ENCODE measurements around the gene CCDC40. TPM values are rescaled to one million over a fixed set of nuclear protein-coding genes. Genes with fewer than 3 reads are reported as not detected.

The CCDC40 gene
- total RNA-seq, 2 donors from 2014 or later, result 11.8 to 19.7 TPM

GRCh38 chr17:80103449-80104085 is 67.1 kb downstream of the CCDC40 start:
- no peaks in the 10 kb centered on the region for H3K36me3 ChIP-seq
- H3K4me3 ChIP-seq, result no peak overlapping the region
- WGBS, result 87% methylated on average over 19 of the region's 19 CpGs
- TF ChIP-seq, protein P1, sequence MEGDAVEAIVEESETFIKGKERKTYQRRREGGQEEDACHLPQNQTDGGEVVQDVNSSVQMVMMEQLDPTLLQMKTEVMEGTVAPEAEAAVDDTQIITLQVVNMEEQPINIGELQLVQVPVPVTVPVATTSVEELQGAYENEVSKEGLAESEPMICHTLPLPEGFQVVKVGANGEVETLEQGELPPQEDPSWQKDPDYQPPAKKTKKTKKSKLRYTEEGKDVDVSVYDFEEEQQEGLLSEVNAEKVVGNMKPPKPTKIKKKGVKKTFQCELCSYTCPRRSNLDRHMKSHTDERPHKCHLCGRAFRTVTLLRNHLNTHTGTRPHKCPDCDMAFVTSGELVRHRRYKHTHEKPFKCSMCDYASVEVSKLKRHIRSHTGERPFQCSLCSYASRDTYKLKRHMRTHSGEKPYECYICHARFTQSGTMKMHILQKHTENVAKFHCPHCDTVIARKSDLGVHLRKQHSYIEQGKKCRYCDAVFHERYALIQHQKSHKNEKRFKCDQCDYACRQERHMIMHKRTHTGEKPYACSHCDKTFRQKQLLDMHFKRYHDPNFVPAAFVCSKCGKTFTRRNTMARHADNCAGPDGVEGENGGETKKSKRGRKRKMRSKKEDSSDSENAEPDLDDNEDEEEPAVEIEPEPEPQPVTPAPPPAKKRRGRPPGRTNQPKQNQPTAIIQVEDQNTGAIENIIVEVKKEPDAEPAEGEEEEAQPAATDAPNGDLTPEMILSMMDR (IDR thresholded peaks at IDR 0.05), result no peak
- TF ChIP-seq POLR2AphosphoS5 (IDR thresholded peaks at IDR 0.05) (no peak), POLR2A (IDR thresholded peaks at IDR 0.05) (no peak)
- H3K27me3 ChIP-seq (replicated peaks; ENCODE audit: insufficient read depth), result no peaks in the 10 kb centered on the region
- DNase-seq (ENCODE audit: low spot score), result no peak
- intact Hi-C loops (cut with DNase I), result loop anchor here (5.0 kb wide), 1 partner anchor 66 kb away; the partner anchor contains the start of genes CCDC40 and TBC1D16
- H3K4me1 ChIP-seq (replicated peaks), result peaks cover 3% of the 10 kb centered on the region
- no peak overlapping the region for H3K27ac ChIP-seq
- H3K9me3 ChIP-seq, result no peaks in the 10 kb centered on the region

GRCh38 chr17:80104321-80104955 is 68.0 kb downstream of the CCDC40 start:
- DNase-seq (ENCODE audit: low spot score), result no peak
- WGBS, result 31% methylated on average over 16 of the region's 26 CpGs

GRCh38 chr17:80104956-80105375 is 68.5 kb downstream of the CCDC40 start:
- intact Hi-C loops (cut with DNase I), result loop anchor here (5.0 kb wide), 1 partner anchor 68 kb away; the partner anchor contains the start of genes CCDC40 and TBC1D16
- peaks cover 3% of the 10 kb centered on the region for H3K4me1 ChIP-seq (replicated peaks)
- DNase-seq (ENCODE audit: low spot score), result no peak
- no peaks in the 10 kb centered on the region for H3K9me3 ChIP-seq
- H3K36me3 ChIP-seq, result no peaks in the 10 kb centered on the region
- TF ChIP-seq, protein P1 (IDR thresholded peaks at IDR 0.05), result no peak
- TF ChIP-seq POLR2AphosphoS5 (IDR thresholded peaks at IDR 0.05) (no peak), POLR2A (IDR thresholded peaks at IDR 0.05) (no peak)
- WGBS, result 90% methylated on average over 18 of the region's 18 CpGs
- H3K27me3 ChIP-seq (replicated peaks; ENCODE audit: insufficient read depth), result no peaks in the 10 kb centered on the region
- H3K4me3 ChIP-seq, result no peak overlapping the region
- H3K27ac ChIP-seq, result no peak overlapping the region

More at GRCh38 chr17:80104321-80104955, 68.0 kb downstream of the CCDC40 start:
- intact Hi-C loops (cut with DNase I), result loop anchor here (5.0 kb wide), 1 partner anchor 67 kb away; the partner anchor contains the start of genes CCDC40 and TBC1D16
- no peak overlapping the region for H3K27ac ChIP-seq
- no peaks in the 10 kb centered on the region for H3K9me3 ChIP-seq
- no peak overlapping the region for H3K4me3 ChIP-seq
- no peak for TF ChIP-seq POLR2AphosphoS5 (IDR thresholded peaks at IDR 0.05)
- TF ChIP-seq POLR2A (IDR thresholded peaks at IDR 0.05), result no peak
- TF ChIP-seq, protein P1 (IDR thresholded peaks at IDR 0.05), result no peak
- no peaks in the 10 kb centered on the region for H3K27me3 ChIP-seq (replicated peaks; ENCODE audit: insufficient read depth)
- no peaks in the 10 kb centered on the region for H3K36me3 ChIP-seq
- peaks cover 3% of the 10 kb centered on the region for H3K4me1 ChIP-seq (replicated peaks)

DNA sequence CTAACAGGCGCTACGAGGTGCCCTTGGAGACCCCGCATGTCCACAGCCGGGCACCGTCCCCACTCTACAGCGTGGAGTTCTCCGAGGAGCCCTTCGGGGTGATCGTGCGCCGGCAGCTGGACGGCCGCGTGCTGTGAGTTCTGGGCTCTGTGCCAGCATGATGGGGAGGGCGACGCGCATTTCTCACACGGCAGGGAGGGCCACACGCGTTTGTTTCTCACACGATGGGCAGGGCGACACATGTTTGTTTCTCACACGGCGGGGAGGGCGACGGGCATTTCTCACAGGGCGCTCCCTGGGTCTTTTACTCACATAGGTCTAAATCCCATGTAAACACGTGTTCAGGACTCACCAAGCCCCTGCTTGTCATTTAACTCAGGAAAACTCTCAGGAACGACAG is 69.3 kb downstream of the CCDC40 start:
- Histone ChIP-seq H3K9me3 (no peaks in the 10 kb centered on the region), H3K27ac (no peak overlapping the region), H3K36me3 (no peaks in the 10 kb centered on the region), H3K4me3 (no peak overlapping the region), H3K4me1 (replicated peaks) (peaks cover 3% of the 10 kb centered on the region), H3K27me3 (replicated peaks; ENCODE audit: insufficient read depth) (no peaks in the 10 kb centered on the region)
- 46% methylated on average over 29 of the region's 29 CpGs for WGBS
- DNase-seq (ENCODE audit: low spot score), result no peak
- TF ChIP-seq POLR2A (IDR thresholded peaks at IDR 0.05) (no peak), POLR2AphosphoS5 (IDR thresholded peaks at IDR 0.05) (no peak)
- TF ChIP-seq, protein P1 (IDR thresholded peaks at IDR 0.05), result no peak
- intact Hi-C loops (cut with DNase I), result no loop called here
